ENCODE results near the gene LRRC2.
"Not testable (repeated sequence)": the region's sequence is repeated elsewhere in the genome, so short reads cannot be mapped to it uniquely, and the experiment has no call there.

The LRRC2 gene

DNA sequence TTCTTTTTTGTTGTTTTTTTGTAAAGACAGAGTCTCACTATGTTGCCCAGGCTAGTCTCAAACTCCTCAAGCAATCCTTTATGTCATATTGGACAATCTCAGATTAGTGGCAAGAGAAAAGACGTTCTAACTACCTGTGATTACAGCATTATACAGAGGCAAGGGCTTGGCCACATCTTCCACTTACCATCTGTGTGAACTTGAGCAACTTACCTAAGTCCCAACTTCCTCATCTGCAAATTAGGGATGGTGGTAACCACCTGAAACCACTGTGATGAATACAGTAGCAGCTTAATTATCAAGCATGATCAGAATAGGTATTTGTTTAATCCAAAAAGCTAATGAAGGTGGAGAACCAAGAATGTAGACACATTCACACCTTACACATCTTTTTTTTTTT is 16.1 kb downstream of the LRRC2 start:
- no peak overlapping the region for H3K9ac ChIP-seq (ENCODE audit: low read length)
- no peaks in the 10 kb centered on the region for H3K27me3 ChIP-seq (ENCODE audit: control insufficient read depth, insufficient read depth, low read length)
- no peak overlapping the region for H3K27ac ChIP-seq (ENCODE audit: low read depth, low read length)

DNA sequence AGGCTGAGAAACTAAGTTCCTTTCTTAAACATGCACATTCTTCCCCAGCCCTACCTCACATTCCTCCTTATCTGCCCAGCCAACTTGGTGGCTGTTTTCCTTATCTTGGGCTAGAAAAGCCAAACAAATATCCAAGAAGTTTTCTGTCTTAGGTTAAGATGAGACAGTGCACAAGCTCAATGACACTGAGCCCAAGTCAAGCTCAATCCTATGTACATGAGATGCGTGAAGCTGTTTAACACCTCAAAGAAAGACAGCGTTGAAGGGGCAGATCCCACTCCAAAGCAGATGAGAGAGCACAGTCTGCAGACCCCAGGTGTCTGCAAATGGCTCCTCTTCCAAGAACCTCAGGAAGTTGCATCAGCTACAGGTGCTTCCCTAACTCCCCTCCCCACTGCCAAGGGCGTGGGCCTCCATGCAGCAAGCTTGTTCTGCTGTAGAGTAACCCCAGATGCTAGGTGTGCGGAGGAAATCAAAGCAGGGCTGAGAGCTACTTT is 16.6 kb downstream of the LRRC2 start:
- peaks cover 26% of the 10 kb centered on the region for H3K4me1 ChIP-seq (ENCODE audit: control insufficient read depth, insufficient read depth, low read length)
- H3K9ac ChIP-seq (ENCODE audit: low read length): no peak overlapping the region
- peaks cover 19% of the 10 kb centered on the region for H3K9me3 ChIP-seq (ENCODE audit: control insufficient read depth, insufficient read depth, low read depth, low read length)
- no peaks in the 10 kb centered on the region for H3K27me3 ChIP-seq (ENCODE audit: control insufficient read depth, insufficient read depth, low read length)
- 0 out of 2 replicates have a peak overlapping the region, but pooled peaks have one; percentile 3 for H3K27ac ChIP-seq (ENCODE audit: low read depth, low read length)
- peaks cover 19% of the 10 kb centered on the region for H3K36me3 ChIP-seq (ENCODE audit: control insufficient read depth, insufficient read depth, low read length)
- H3K4me3 ChIP-seq (ENCODE audit: low read depth, low read length): no peak overlapping the region

More for the DNA sequence above, 16.1 kb downstream of the LRRC2 start:
- Histone ChIP-seq H3K36me3 (ENCODE audit: control insufficient read depth, insufficient read depth, low read length) (peaks cover 19% of the 10 kb centered on the region), H3K4me1 (ENCODE audit: control insufficient read depth, insufficient read depth, low read length) (peaks cover 21% of the 10 kb centered on the region), H3K9me3 (ENCODE audit: control insufficient read depth, insufficient read depth, low read depth, low read length) (peaks cover 23% of the 10 kb centered on the region), H3K4me3 (ENCODE audit: low read depth, low read length) (no peak overlapping the region)

DNA sequence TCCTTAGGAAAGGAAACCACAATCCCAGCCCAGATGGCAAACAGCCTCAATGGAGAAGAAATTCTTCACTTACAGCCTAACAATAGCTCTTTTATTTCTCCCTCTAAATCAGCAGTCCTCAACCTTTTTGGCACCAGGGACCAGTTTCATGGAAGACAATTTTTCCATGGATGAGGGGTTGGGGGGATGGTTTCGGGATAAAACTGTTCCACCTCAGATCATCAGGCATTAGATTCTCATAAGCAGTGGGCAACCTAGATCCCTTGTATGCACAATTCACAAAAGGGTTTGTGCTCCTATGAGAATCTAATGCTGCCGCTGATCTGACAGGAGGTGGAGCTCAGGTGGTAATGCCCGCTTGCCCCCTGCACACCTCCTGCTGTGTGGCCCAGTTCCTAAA is 17.5 kb downstream of the LRRC2 start:
- not testable (repeated sequence) for H3K4me3 ChIP-seq (ENCODE audit: low read depth, low read length); H3K9ac ChIP-seq (ENCODE audit: low read length); H3K27ac ChIP-seq (ENCODE audit: low read depth, low read length); H3K27me3 ChIP-seq (ENCODE audit: control insufficient read depth, insufficient read depth, low read length)
- Histone ChIP-seq H3K36me3 (ENCODE audit: control insufficient read depth, insufficient read depth, low read length) (peaks cover 19% of the 10 kb centered on the region), H3K4me1 (ENCODE audit: control insufficient read depth, insufficient read depth, low read length) (peaks cover 29% of the 10 kb centered on the region), H3K9me3 (ENCODE audit: control insufficient read depth, insufficient read depth, low read depth, low read length) (peaks cover 19% of the 10 kb centered on the region)

DNA sequence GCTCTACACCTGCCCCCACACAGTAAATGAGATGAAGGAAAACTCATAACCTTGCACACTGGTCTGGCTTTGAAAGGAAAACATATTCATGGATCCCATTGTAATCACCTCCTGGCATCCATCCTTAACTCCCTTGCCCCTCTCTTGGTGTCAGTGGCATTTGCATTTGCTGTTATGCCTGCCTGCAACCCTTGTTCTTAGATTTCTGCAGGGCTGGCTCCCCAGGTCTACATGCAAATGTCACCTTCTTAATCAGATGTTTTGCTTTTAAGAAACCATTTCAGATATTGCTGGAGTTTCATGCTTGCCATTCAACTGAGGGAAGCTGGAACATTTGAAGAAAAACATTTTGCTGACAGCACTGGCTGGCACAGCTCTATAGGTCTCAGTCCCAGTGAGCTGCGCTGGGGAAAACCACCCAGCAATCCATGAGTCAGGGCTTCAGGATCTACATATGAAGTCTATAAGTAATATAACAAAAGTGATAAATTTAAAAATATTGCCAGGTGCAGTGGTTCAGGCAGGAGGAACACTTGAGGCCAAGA is 19.1 kb downstream of the LRRC2 start:
- peaks cover 19% of the 10 kb centered on the region for H3K9me3 ChIP-seq (ENCODE audit: control insufficient read depth, insufficient read depth, low read depth, low read length)
- no peak overlapping the region for H3K4me3 ChIP-seq (ENCODE audit: low read depth, low read length)
- peak overlapping the region; percentile 40 for H3K9ac ChIP-seq (ENCODE audit: low read length)
- H3K36me3 ChIP-seq (ENCODE audit: control insufficient read depth, insufficient read depth, low read length): peaks cover 19% of the 10 kb centered on the region
- H3K27me3 ChIP-seq (ENCODE audit: control insufficient read depth, insufficient read depth, low read length): no peaks in the 10 kb centered on the region
- H3K4me1 ChIP-seq (ENCODE audit: control insufficient read depth, insufficient read depth, low read length): peaks cover 33% of the 10 kb centered on the region
- 0 out of 2 replicates have a peak overlapping the region, but pooled peaks have one; percentile 91 for H3K27ac ChIP-seq (ENCODE audit: low read depth, low read length)

DNA sequence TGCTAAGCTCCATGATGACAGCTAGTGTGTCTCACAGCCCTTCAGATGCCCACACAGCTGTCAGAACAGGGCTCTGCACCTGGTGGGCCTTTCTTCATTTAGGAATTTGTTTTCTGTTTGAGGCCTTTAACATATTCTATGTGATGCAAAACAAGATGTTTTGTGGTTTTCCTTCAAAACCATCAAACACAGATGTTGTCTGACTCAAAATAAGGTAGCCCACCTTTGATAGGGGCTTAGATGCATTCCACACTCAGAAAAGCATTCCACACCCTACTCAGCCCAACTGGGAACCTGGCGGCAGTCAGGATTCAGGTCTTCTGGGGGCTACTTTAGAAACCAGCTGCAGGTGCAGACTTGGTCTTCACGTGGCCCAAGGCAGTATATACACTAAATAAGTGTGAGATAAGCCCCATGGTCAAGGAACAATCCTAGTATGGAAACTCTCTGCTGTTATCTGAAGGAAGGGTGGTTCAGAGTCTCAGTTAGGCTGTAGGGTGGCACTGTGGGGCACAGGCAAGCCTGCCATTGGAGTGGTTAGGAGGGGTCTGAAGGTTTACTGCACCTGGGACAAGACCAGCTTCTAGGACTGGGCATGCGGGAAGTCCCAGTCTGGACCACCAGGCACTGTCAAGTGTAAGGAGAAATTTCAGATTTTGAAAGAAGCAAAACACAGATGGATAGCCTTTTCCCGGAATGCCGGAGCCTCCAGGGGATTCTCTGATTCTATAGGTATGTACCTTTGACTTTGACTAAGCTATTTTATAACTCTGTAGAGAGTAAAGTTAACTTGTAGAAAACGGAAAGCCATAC is 20.1 kb downstream of the LRRC2 start:
- no peaks in the 10 kb centered on the region for H3K27me3 ChIP-seq (ENCODE audit: control insufficient read depth, insufficient read depth, low read length)
- H3K27ac ChIP-seq (ENCODE audit: low read depth, low read length): peak overlapping the region; percentile 91
- H3K9me3 ChIP-seq (ENCODE audit: control insufficient read depth, insufficient read depth, low read depth, low read length): peaks cover 19% of the 10 kb centered on the region
- H3K9ac ChIP-seq (ENCODE audit: low read length): peak overlapping the region; percentile 74
- H3K36me3 ChIP-seq (ENCODE audit: control insufficient read depth, insufficient read depth, low read length): peaks cover 15% of the 10 kb centered on the region
- peak overlapping the region; percentile 36; the same call in 1 of the 2 replicates for H3K4me3 ChIP-seq (ENCODE audit: low read depth, low read length)
- H3K4me1 ChIP-seq (ENCODE audit: control insufficient read depth, insufficient read depth, low read length): peaks cover 33% of the 10 kb centered on the region

DNA sequence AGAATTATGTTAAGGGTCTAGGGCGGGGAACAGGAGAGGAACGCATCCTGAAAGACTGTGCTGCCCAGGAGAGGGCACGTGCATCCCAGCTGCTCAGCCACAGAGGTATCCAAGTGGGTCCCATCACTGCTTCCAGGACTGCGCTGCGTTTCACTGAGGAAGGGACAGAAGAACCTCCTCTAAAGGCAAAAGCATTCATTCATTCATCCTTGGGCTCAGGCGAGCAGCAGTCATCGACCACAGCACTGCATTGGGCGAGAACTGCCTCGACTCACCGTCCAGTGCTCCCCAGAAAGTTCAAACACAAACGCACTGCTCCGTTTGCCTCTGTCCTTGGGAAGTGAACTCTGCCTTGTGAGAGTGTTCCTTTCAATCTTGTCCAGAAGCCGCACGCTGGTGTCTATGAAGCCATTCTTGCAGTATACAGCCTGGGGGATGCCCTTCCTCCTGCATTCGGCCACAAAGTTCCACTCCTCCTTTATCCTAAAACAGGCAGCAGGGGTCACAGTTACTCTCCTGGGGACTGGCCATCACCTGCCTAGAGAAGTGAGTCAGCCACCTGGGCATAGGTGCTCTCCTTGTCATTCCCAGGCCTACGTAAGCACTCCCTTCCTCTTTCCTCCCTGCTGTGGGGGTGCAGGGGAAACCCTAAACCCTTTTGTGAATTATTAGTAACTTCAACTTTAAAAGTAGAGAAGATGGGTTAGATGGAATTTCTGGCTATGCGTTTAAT is 21.2 kb downstream of the LRRC2 start:
- Histone ChIP-seq H3K27ac (ENCODE audit: low read depth, low read length) (peak overlapping the region; percentile 47; the same call in 1 of the 2 replicates), H3K9ac (ENCODE audit: low read length) (peak overlapping the region; percentile 68), H3K4me1 (ENCODE audit: control insufficient read depth, insufficient read depth, low read length) (peaks cover 33% of the 10 kb centered on the region), H3K27me3 (ENCODE audit: control insufficient read depth, insufficient read depth, low read length) (no peaks in the 10 kb centered on the region), H3K4me3 (ENCODE audit: low read depth, low read length) (no peak overlapping the region), H3K36me3 (ENCODE audit: control insufficient read depth, insufficient read depth, low read length) (peaks cover 8% of the 10 kb centered on the region), H3K9me3 (ENCODE audit: control insufficient read depth, insufficient read depth, low read depth, low read length) (peaks cover 17% of the 10 kb centered on the region)

DNA sequence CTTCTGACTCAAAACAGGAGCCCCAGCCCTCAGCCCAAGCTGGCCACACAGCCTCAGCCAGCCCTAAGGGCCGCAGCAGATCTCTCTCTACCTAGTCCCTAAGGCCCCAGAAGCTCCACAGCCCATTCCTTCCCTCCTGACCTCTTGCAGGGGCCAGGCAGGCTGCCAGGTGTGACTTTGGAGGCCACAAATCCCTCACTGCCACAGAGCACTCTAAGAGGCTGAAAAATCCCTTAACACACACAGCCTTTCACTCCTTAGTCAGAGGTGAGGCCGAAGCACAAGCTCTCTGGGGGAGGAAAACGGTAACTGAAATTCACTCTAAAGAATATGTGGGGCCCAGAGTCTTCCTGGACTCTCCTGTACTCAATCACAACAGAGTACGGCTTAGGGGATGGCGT is 23.3 kb downstream of the LRRC2 start:
- H3K9me3 ChIP-seq (ENCODE audit: control insufficient read depth, insufficient read depth, low read depth, low read length): no peaks in the 10 kb centered on the region
- H3K27me3 ChIP-seq (ENCODE audit: control insufficient read depth, insufficient read depth, low read length): no peaks in the 10 kb centered on the region
- H3K36me3 ChIP-seq (ENCODE audit: control insufficient read depth, insufficient read depth, low read length): no peaks in the 10 kb centered on the region
- no peak overlapping the region for H3K9ac ChIP-seq (ENCODE audit: low read length)
- H3K4me3 ChIP-seq (ENCODE audit: low read depth, low read length): no peak overlapping the region
- no peak overlapping the region for H3K27ac ChIP-seq (ENCODE audit: low read depth, low read length)
- peaks cover 36% of the 10 kb centered on the region for H3K4me1 ChIP-seq (ENCODE audit: control insufficient read depth, insufficient read depth, low read length)

DNA sequence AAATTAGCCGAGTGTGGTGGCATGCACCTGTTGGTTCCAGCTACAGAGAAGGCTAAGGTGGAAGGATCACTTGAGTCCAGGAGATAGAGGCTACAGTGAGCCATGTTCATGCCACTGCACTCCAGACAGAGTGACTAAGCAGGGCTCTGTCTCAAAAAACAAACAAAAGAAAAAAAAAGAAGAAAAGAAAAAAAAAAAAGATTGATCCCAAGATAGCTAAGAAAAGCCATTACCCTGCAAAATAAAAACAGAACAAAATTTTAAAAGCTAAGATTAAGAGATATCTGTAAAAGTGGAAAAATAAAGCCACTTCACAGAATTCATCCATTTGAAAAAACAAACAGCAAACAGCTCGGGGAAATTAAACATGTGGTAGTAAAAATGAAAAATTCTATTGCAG is 23.8 kb downstream of the LRRC2 start:
- Histone ChIP-seq H3K36me3 (ENCODE audit: control insufficient read depth, insufficient read depth, low read length) (no peaks in the 10 kb centered on the region), H3K4me3 (ENCODE audit: low read depth, low read length) (no peak overlapping the region), H3K27me3 (ENCODE audit: control insufficient read depth, insufficient read depth, low read length) (no peaks in the 10 kb centered on the region), H3K9ac (ENCODE audit: low read length) (no peak overlapping the region), H3K27ac (ENCODE audit: low read depth, low read length) (no peak overlapping the region), H3K9me3 (ENCODE audit: control insufficient read depth, insufficient read depth, low read depth, low read length) (no peaks in the 10 kb centered on the region), H3K4me1 (ENCODE audit: control insufficient read depth, insufficient read depth, low read length) (peaks cover 41% of the 10 kb centered on the region)

DNA sequence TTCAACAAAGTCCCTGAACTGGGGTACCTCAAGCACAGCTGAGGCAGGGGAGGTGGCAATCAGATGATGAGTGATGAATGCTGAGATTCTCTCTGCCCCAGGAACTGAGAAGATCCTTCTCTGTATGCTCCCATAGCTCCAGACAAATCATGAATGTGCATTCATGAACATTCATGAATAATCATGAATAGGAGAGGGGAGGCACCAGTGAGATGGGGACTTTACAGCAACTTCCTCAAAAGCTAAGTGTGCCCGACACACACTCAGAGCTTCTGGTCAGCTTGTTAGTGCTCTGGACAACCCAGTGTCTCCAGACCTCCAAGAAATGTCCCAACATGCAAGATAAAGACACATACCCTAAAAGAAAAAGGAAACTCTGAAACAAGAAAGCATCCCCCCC is 24.3 kb downstream of the LRRC2 start:
- H3K27me3 ChIP-seq (ENCODE audit: control insufficient read depth, insufficient read depth, low read length): no peaks in the 10 kb centered on the region
- H3K4me3 ChIP-seq (ENCODE audit: low read depth, low read length): no peak overlapping the region
- H3K27ac ChIP-seq (ENCODE audit: low read depth, low read length): no peak overlapping the region
- no peak overlapping the region for H3K9ac ChIP-seq (ENCODE audit: low read length)
- H3K9me3 ChIP-seq (ENCODE audit: control insufficient read depth, insufficient read depth, low read depth, low read length): no peaks in the 10 kb centered on the region
- H3K4me1 ChIP-seq (ENCODE audit: control insufficient read depth, insufficient read depth, low read length): peaks cover 42% of the 10 kb centered on the region
- no peaks in the 10 kb centered on the region for H3K36me3 ChIP-seq (ENCODE audit: control insufficient read depth, insufficient read depth, low read length)

DNA sequence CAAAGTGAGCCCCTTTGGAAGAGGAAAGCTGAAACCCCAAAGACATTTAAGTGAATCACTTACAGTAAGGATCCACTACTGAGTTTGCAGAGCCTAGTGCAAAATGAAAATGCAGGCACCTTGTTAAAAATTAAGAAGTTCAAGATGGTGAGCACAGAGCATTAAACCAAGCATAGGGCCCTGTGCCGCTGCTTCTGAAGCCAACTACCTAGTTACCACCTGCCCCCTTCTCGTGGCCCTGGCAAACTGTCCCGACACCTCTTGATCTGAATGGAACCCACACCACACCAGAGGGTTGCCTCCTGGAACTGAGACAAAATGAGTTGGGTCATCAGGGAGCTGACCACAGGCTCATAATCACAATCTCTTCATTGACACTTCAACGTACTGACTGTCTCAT is 25.6 kb downstream of the LRRC2 start:
- Histone ChIP-seq H3K4me3 (ENCODE audit: low read depth, low read length) (no peak overlapping the region), H3K36me3 (ENCODE audit: control insufficient read depth, insufficient read depth, low read length) (no peaks in the 10 kb centered on the region), H3K9me3 (ENCODE audit: control insufficient read depth, insufficient read depth, low read depth, low read length) (no peaks in the 10 kb centered on the region), H3K27ac (ENCODE audit: low read depth, low read length) (no peak overlapping the region), H3K9ac (ENCODE audit: low read length) (no peak overlapping the region), H3K4me1 (ENCODE audit: control insufficient read depth, insufficient read depth, low read length) (peaks cover 30% of the 10 kb centered on the region), H3K27me3 (ENCODE audit: control insufficient read depth, insufficient read depth, low read length) (no peaks in the 10 kb centered on the region)
